HG02678 (cell line): ENCODE measurements around the gene SLAMF7.
"Not testable (repeated sequence)": the region's sequence is repeated elsewhere in the genome, so short reads cannot be mapped to it uniquely, and the experiment has no call there.

Experiments
- ATAC-seq: cut with Tn5 transposase; IDR thresholded peaks from one replicate; pipeline ENCODE4 v1.9.1; 2021; ENCODE audit warnings: mild to moderate bottlenecking, moderate library complexity; ENCODE audit not compliant: unreplicated experiment

SLAMF7 gene

GRCh38 chr1:160720356-160721085 is 18.5 kb upstream of the SLAMF7 start:
- no peak for ATAC-seq

GRCh38 chr1:160721473-160721872 is 17.6 kb upstream of the SLAMF7 start:
- no peak for ATAC-seq

GRCh38 chr1:160722726-160723125 is 16.3 kb upstream of the SLAMF7 start:
- ATAC-seq: no peak

- no peak for ATAC-seq
Measured at GRCh38 chr1:160723332-160723731, 15.7 kb upstream of the SLAMF7 start.

GRCh38 chr1:160724465-160725242 is 14.4 kb upstream of the SLAMF7 start:
- no peak for ATAC-seq

- ATAC-seq: peak; percentile 14
Measured at GRCh38 chr1:160726114-160726497, 12.9 kb upstream of the SLAMF7 start.

- ATAC-seq: peak; percentile 58
Measured at GRCh38 chr1:160726498-160727315, 12.3 kb upstream of the SLAMF7 start.

- ATAC-seq: no peak
Measured at GRCh38 chr1:160727316-160727640, 11.8 kb upstream of the SLAMF7 start.

GRCh38 chr1:160731564-160731963 is 7.5 kb upstream of the SLAMF7 start:
- not testable (repeated sequence) for ATAC-seq

- peak; percentile 66 for ATAC-seq
Measured at GRCh38 chr1:160731990-160732389, 7.1 kb upstream of the SLAMF7 start.

GRCh38 chr1:160733898-160734297 is 5.1 kb upstream of the SLAMF7 start:
- no peak for ATAC-seq

GRCh38 chr1:160734301-160734700 is 4.7 kb upstream of the SLAMF7 start:
- no peak for ATAC-seq

- no peak for ATAC-seq
Measured at GRCh38 chr1:160738271-160738670, 776 bp upstream of the SLAMF7 start.

GRCh38 chr1:160740133-160740688 is 1.2 kb downstream of the SLAMF7 start:
- peak; percentile 32 for ATAC-seq

- ATAC-seq: no peak
Measured at GRCh38 chr1:160741092-160741501, 2.0 kb downstream of the SLAMF7 start.

GRCh38 chr1:160741612-160742348 is 2.7 kb downstream of the SLAMF7 start:
- no peak for ATAC-seq

GRCh38 chr1:160742428-160743127 is 3.5 kb downstream of the SLAMF7 start:
- ATAC-seq: no peak

GRCh38 chr1:160743266-160743665 is 4.2 kb downstream of the SLAMF7 start:
- ATAC-seq: no peak

- no peak for ATAC-seq
Measured at GRCh38 chr1:160744199-160744851, 5.3 kb downstream of the SLAMF7 start.
